HG03442 (cell line): ENCODE results near the gene SLC5A8.

Experiments
- ATAC-seq: cut with Tn5 transposase; IDR thresholded peaks from one replicate; pipeline ENCODE4 v1.9.1; 2021; ENCODE audit warnings: mild to moderate bottlenecking, moderate library complexity; ENCODE audit not compliant: unreplicated experiment

SLC5A8 gene, protein sequence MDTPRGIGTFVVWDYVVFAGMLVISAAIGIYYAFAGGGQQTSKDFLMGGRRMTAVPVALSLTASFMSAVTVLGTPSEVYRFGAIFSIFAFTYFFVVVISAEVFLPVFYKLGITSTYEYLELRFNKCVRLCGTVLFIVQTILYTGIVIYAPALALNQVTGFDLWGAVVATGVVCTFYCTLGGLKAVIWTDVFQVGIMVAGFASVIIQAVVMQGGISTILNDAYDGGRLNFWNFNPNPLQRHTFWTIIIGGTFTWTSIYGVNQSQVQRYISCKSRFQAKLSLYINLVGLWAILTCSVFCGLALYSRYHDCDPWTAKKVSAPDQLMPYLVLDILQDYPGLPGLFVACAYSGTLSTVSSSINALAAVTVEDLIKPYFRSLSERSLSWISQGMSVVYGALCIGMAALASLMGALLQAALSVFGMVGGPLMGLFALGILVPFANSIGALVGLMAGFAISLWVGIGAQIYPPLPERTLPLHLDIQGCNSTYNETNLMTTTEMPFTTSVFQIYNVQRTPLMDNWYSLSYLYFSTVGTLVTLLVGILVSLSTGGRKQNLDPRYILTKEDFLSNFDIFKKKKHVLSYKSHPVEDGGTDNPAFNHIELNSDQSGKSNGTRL

DNA sequence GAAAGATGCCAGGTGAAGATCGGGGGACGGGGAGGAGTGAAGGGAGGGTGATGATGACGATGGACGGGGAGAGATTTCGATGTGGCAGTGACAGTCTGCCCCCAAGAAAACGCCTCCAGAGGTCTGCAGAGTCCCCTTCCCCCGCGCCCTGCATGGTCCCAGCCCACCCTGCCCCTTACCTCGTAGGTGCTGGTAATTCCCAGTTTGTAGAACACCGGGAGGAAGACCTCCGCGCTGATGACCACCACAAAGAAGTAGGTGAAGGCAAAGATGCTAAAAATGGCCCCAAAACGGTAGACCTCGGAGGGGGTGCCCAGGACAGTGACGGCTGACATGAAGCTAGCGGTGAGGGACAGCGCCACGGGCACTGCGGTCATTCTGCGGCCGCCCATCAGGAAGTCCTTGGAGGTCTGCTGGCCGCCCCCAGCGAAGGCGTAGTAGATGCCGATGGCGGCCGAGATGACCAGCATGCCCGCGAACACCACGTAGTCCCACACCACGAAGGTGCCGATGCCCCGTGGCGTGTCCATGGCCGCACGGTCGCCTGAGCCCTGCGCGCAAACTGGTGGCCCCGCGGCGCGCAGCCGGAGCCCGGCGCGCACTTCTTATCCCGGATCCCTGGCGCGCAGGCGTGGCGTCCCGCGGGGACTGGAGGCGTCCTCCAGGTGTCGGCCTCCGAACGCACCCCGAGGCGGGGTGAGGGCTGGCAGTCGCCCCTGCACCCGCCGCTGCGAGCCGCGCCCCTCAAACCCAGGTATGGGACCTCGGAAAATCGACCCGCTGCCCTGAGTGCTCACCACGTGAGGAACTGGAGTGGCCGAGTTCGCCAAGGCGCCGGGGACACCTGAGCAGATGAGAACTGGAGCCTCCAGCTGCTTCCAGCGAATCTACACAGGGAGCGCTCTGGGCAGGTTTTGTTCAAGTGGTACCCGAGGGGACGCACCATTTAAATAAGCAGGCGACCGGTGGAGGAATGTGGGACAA, at the start of gene SLC5A8:
Gene SLC5A8 (minus strand): TSS at position 920 of the 984 bp plus-strand sequence. CDS start 390 bp downstream, at position 530.
- ATAC-seq = no peak

DNA sequence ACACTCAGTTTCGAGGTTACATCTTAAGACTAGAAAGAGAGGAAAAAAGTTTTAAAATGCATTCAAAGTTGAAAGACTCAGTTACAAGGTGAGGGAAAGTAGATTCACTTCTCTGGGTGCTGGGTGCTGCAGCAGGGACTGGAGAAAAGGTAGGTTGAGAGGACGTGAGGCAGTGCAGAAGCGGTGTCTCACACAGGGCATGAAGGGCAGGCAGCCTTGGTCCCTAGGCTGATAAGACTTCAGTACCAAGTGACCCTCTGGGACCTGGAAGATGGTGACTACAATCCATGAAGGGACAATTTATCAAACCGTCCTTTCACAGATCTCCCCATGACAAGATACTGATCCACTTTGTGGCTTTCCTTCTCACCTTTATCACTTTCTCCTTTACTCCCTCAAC, 47.3 kb upstream of the SLC5A8 start:
- no peak for ATAC-seq

DNA sequence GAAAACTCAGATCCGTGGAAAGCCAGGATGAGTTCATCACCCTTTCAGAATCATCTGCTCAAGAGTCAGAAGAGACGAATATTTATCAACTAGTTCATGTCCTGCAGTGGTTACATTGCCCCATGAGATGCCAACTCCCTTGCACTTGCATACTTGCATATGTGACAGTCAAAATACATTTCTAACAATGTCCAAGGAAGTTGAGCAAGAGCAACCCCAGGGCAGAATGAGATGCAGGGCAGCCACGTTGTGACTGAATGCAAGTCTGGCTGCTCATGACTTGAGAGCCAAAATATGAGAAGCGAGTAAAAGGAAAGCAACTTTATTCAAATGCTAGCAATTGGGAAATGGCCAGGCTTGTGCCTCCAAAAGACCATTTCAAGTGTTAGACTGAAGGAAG, 46.2 kb upstream of the SLC5A8 start:
- no peak for ATAC-seq

DNA sequence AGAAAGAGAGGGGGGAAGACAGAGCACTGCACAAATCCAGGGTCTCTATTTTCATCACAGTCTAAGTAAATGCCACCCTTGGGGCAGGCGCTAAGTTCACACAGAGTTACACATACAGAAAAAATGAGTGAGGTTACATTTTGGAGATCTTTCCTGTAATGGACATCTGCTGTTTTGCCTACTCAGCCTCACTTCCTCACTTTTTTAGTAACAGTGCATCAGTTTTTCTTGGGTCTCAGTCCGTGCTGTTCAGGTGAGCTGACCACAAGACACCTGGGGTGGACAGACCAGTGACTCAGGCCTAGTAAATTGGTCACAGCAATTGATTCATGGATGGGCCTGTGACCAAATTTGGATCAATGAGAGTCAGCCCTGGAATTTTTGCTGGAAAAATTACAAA, 33.6 kb upstream of the SLC5A8 start:
- no peak for ATAC-seq

DNA sequence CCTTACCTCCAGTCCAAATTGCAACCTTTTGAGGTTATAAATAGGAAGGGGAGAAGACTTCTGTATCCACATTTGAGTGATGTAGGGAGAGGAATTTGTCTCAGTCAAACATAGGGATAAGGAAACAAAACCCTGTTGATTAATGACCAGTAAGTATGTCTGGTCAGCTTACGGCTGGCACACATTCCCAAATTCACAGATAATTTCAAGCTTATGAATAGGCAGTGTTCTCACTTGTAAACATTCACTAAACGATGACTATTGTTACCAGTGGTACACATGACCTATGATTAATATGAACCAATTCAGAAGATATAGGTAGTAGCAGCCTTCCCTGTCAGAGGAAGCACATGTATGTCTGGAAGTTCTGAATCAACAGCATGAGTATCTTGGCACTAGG, 33.0 kb upstream of the SLC5A8 start:
- no peak for ATAC-seq

DNA sequence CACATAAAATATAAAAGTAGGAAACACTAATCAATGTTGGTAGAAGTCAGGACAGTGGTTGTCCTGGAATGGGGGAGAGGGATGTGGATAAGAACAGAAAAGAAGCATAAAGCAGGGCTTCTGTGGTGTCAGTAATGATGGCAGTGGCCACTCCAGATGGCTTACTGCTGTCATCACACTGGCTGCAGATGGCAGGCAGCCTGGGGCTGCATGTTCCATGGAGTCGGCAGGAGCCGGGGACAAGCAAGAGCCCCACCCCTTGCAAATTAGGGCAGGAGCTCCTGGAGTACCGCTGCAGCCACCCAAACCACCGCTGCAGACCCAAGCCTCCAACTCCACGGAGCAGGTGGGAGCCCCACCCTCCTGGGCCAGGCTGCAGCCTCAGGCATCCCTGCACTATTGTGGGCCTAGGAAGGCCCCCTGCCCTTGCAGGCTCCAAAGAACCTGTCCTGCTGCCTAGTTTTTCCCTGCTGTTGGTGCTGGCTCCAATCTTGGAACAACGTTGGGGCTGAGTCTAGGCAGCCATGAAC, 28.8 kb upstream of the SLC5A8 start:
- no peak for ATAC-seq

DNA sequence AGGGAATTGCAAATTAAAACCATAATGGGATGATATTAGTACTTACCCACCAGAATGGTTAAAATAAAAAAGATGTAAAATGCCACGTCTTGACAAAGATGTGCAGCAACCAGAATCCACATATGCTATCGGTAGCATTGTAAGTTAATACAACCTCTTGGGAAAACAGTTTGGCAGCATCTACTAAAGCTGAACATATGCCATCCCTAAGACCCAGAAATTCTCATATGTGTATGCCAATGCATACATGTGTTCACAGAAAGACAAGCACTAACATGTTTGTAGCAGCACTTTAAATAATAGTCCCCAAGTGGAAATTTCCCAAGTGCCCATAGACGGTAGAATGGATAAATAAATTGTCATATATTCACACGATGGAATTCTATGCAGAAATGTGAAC, 28.3 kb upstream of the SLC5A8 start:
- ATAC-seq = no peak

DNA sequence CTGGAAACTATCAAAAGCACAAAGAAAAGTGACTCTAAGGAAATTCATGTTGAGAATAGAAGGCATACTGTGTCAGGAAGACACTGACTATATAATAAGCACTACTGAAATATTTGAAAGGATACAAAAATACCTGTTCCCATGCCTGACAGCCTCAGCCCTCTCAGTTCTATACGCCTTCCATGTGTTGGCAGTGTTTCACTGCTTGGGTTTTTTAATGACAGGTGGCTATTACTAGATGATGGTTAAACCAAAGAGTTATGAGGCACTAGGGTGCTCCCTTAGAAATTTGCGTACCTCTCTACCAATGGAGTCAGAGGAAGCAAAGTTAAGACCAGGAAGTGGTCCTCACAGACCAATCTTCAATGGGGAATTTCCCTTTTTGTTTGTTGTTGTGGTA, 25.6 kb upstream of the SLC5A8 start:
- ATAC-seq = no peak

DNA sequence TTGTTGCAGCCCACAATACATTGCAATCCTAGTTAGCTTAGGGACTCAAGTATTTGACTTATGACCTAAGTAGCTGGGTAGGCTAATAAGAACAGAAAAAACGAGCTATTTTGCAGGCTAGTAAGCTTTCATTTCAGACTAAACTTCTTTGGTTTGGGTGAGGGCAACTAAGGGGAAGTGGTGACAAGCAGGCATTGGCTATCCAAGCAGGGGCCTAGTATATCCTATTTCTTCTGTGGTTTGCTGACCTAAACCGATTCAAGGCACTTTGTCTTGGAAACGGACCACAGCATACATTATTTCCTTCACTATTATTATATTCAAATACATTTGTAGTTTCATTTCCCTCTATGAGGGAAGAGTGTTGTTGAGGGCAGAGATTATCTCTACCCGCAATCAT, 21.6 kb upstream of the SLC5A8 start:
- ATAC-seq = no peak

DNA sequence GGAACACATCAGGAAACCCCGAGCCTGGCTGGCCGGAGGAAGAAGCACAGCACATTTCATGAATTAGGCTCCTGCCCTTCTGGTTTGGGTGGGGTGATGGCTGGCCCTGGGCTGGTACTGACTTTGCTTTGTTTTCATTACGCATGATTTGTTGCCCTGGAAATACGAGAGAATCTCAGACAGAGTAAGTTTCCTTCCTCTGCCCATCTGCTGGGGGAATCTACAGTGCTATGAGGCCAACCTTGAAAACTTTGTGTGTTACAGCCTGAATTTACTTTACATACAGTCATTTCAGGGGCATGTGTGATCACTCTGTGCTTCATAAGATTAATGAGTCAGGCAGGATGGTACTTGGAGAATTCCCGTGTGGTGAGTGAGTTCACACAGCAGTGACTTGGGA, 20.5 kb upstream of the SLC5A8 start:
- no peak for ATAC-seq

DNA sequence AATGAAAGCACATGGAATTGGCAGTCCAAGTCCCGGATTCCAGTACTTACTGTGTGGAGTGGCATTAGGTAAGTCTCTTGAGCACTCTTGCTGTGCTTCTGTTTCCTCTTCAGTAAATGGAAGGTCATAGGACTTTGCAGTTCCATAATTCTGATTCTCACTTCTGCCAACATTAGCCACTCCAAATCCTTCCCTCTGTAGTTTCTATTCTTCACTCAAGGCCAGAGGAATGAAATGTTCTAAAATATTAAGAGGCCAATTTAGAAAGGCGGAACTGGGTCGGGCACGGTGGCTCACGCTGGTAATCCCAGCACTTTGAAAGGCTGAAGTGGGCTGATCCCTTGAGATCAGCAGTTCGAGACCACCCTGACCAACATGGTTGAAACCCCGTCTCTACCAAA, 19.8 kb upstream of the SLC5A8 start:
- no peak for ATAC-seq

DNA sequence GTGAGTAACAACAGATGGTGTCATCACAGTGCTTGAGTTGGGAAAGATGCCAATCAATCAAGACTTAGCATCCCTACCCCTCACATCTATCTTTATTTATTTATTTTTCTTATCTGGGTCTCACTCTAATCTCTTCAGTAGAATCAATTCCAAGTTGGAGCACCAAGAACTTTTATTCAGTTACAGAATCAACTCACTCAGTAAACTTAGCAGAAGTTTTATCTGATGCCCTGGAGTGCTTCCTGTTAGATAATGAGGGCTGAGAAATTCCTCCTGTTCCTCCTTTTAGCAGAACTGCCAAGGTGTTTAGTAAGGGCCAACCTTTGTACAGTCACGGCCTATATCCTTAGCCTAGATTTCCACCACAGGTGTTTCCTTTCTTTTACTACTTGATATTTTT, 11.3 kb upstream of the SLC5A8 start:
- no peak for ATAC-seq

DNA sequence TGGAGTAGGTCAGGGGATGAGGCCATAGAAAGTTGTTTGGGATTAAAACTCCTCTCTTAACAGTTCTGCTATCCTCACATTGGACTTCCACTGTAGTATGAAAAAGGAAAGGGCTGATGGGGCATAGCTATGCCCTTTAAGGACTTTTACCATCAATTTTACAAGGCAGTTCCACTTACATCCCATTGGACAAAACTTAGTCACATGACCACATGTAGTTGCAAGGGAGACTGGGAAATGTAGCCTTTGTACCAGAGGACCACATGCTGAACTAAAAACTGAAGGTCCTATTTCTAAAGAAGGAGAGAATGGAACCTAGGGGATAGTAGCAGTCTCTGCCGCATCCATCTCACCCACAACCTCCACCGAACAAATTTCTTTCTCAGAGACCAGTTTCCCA, 6.8 kb upstream of the SLC5A8 start:
- ATAC-seq = no peak

DNA sequence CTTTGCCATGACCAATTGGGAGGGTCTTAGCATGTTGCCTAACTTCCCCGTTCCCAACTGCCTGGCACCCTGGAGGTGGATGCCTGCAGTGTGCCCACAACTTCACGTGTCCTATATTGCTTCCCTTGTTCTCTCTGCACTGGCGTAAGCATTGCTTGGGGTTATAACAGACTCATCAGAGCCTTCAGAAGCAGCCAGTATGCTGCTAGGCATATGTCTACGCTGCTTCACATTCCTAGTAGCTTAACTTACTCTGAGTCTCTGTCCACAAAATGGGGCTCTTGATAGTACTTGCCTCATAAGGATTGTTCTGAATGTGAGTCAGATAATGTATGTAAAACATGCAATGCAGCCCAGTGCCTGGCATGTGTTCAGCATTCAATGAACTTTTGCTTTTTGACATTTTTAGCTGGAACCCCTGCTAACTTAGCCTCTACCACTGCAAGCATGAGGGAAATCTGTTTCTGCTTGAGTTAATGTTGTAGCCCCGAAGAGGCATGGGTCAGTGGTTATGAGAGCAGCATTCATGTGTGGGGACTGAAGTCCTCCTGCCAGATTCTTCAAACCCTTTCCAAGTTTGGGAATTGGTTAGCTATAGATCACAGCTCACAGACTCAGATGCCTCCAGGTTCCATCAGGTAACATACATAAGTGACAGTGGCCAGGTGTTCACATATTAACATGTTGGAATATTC, 2.8 kb downstream of the SLC5A8 start:
- ATAC-seq = no peak

DNA sequence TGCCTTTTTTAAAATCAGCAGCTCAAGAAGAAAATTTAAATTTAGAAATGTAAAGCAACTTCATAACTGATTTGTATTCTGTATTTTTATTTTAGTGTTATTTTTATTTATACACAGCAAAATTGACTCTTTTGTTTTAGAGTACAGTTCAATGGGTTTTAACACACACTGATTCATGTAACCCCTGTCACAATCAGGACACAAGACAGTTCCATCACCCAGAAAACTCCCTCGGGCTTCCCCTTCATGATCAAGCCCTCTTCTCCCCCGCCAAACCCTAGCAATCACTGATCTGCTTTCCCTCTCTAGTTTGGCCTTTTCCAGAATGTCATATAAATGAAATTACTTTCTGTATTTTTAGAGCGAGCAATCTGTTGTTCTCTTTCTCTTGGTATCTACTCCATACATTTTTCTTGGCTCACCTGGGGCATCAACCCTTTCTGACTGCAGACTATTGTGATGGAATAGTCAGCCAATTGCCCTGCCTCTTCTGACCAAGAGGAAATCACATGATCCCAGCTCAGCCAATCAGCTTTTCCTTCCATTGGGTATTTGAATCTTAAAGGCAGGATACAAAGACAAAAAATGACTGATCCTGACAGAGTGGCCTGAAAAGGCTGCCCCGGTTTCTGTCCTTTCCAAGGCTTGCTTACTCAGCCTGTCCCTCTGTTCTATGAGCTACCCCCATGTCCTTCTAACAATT, 5.3 kb downstream of the SLC5A8 start:
- no peak for ATAC-seq

DNA sequence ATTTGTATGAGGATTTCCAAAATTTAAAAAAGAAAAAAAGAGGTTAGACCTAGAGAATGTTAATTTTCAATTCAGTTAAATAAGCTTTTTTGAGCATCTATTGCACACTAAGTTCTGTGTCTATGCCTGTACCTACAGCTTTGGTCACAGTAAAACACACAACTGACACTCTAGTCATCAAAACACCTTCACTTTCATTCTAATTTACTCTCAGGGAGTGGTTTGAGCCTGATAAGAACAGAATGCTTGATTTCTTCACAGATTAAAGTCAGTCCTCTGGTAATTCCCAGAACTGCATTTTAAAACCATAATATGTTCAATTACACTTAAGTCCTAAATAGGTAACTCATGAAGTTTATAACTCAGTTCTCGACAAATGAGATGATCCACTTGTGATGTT, 9.2 kb downstream of the SLC5A8 start:
- ATAC-seq = no peak

DNA sequence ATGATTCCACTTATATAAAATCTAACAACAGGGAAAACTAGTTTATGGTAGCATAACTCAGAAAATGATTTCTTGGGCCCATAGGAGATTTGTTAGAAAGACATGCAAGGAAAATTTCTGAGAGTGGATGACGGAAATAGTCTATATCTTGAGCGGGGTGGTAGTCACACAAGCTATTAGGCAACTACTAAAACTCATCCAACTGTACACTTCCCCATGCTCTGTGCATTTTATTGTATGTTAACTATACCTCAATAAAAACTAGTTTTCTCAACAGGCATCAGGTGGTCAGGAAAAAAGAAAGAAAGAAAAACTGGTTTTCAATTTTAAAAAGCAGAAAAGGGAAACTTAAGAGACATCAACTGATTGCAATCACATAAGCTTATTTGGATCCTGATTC, 9.9 kb downstream of the SLC5A8 start:
- no peak for ATAC-seq

DNA sequence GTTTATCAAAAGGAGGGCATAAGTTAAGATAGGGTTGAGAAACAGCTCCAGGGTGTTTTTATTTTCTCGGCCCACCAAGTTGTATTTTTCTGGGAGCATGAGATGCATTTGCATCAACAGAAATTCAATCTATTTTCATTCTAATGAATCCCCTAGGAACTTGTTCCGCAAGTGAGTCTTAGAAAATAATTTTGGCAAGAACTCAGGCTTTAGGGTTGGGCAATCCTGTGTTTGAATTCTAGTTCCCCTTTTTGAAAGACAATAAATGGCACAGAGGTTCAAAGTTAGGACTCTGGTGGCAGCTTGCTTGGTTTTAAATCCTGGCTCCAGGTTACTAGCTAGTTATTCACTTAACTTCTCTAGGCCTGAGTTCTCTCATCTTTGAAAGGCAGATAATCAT, 23.7 kb downstream of the SLC5A8 start:
- no peak for ATAC-seq

DNA sequence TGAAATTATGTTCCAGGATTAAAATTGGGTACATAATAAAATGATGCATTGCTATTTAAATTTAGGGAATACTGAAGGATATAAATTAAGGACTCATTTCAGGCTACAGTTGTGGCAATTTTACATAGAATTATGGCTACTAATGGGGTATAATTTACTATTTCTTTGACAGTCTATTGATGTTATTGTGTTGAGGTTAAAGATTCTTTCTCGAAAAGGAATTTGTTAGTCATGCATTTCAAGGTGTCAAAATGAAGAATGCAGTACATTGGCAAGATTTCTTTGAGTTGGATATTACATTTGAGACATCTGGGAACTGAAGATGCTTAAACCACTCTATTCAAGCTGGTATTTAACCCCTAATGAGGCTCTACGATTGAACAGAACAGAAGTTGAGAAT, 28.3 kb downstream of the SLC5A8 start:
- ATAC-seq = no peak

DNA sequence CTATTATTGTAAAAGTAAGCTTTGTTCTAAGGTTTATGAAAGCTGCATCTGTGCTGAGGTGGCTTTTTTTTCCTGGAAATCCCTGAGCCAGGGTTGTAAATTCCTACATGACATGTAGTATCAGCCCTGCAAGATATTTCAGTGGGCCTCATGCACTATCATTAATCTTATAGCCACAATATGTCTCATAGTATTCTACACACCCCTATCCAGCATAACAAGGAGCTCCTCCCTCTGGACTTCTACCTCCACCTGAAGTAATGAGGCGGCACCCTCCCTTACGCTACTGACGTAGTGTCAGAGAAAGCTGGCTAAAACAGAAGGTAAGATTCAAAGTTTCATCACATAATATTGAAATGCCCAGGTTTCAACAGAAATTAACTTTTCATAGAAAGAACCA, 35.5 kb downstream of the SLC5A8 start:
- no peak for ATAC-seq
